GM12891 (cell line): ENCODE measurements around the gene BCL2L12.

ENCODE experiments used
- POLR2A ChIP-seq: IDR thresholded peaks from 2 replicates; pipeline ENCODE4 v1.6.1; 2011; ENCODE audit warnings: low read depth, low read length, control low read depth
- POU2F2 ChIP-seq: IDR thresholded peaks from 2 replicates; pipeline ENCODE4 v1.6.1; 2011; ENCODE audit warnings: low read depth, mild to moderate bottlenecking, control low read depth, low read length, moderate library complexity

- no peak for TF ChIP-seq POU2F2
- TF ChIP-seq POLR2A, result no peak
These were observed 44.7 kb downstream of the BCL2L12 start for GRCh38 chr19:49710372-49710951.
